H1 (cell line): ENCODE data around the gene VPS41.

Experiments
- BCL11A ChIP-seq, 2 experiments: IDR thresholded peaks; one replicate each; pipeline ENCODE4 v1.6.1; 2011; ENCODE audit warnings: low read depth in 2 of 2, low read length in 2 of 2, mild to moderate bottlenecking in 2 of 2
- CBX8 ChIP-seq: fragments of 300-800, 300-1000 bp; sonication (generic); IDR thresholded peaks from 2 replicates; pipeline ENCODE4 v1.7.1; 2016; ENCODE audit warnings: low read depth, low read length, borderline replicate concordance
- CHD2 ChIP-seq: IDR thresholded peaks from 2 replicates; pipeline ENCODE4 v1.6.1; 2012; ENCODE audit warnings: low read length, improper control_type of control experiment
- EP300 ChIP-seq, 2 experiments: IDR thresholded peaks; 1 replicate in 1 of 2; 2 replicates in 1 of 2; pipeline ENCODE4 v1.6.1; 2011 to 2012; ENCODE audit warnings: low read depth in 2 of 2, low read length in 2 of 2, mild to moderate bottlenecking in 2 of 2, borderline replicate concordance in 1 of 2, inconsistent platforms in 1 of 2, moderate library complexity in 1 of 2
- EZH2 ChIP-seq: fragments of 200-600 bp; sonication (generic); IDR thresholded peaks from 2 replicates; pipeline ENCODE4 v1.7.1; 2012; ENCODE audit warnings: low read depth, mild to moderate bottlenecking, moderate library complexity, low read length, inconsistent platforms; ENCODE audit not compliant: severe bottlenecking
- PHF8 ChIP-seq: fragments of 200-600 bp; sonication (generic); conservative IDR thresholded peaks from 2 replicates; pipeline ENCODE4 v1.7.1; 2012; ENCODE audit warnings: low read depth, mild to moderate bottlenecking, inconsistent platforms, low read length, moderate library complexity
- RNF2 ChIP-seq: fragments of 200-900, 300-1000 bp; sonication (generic); IDR thresholded peaks from 2 replicates; pipeline ENCODE4 v1.7.1; 2016; ENCODE audit warnings: borderline replicate concordance, low read depth, mild to moderate bottlenecking, antibody characterized with exemption, low read length; ENCODE audit not compliant: poor library complexity, severe bottlenecking; ENCODE audit errors: missing control alignments
- SIN3A ChIP-seq, 2 experiments: IDR thresholded peaks in 1 of 2; conservative IDR thresholded peaks in 1 of 2; 2 replicates each; pipeline ENCODE4 v1.6.1; 2011 to 2012; ENCODE audit warnings: low read length in 2 of 2, improper control_type of control experiment in 1 of 2, low read depth in 1 of 2, mild to moderate bottlenecking in 1 of 2
- SRF ChIP-seq: IDR thresholded peaks from 2 replicates; pipeline ENCODE4 v1.6.1; 2011; ENCODE audit warnings: mild to moderate bottlenecking, low read depth, low read length, moderate library complexity
- TAF1 ChIP-seq: IDR thresholded peaks from 2 replicates; pipeline ENCODE4 v1.6.1; 2011; ENCODE audit warnings: mild to moderate bottlenecking, low read depth, low read length
- TCF12 ChIP-seq: IDR thresholded peaks from 2 replicates; pipeline ENCODE4 v1.6.1; 2011; ENCODE audit warnings: low read depth, mild to moderate bottlenecking, low read length
- TF ChIP-seq, protein P1 (sequence below), 3 experiments: IDR thresholded peaks; 1 replicate in 2 of 3; 2 replicates in 1 of 3; pipeline versions ENCODE4 v1.5.1 to v1.6.1; 2011; ENCODE audit warnings: low read length in 3 of 3, mild to moderate bottlenecking in 3 of 3, inconsistent platforms in 2 of 3, low read depth in 1 of 3, moderate library complexity in 1 of 3; ENCODE audit not compliant: insufficient read depth in 1 of 3; ENCODE audit errors: control extremely low read depth in 1 of 3

DNA sequence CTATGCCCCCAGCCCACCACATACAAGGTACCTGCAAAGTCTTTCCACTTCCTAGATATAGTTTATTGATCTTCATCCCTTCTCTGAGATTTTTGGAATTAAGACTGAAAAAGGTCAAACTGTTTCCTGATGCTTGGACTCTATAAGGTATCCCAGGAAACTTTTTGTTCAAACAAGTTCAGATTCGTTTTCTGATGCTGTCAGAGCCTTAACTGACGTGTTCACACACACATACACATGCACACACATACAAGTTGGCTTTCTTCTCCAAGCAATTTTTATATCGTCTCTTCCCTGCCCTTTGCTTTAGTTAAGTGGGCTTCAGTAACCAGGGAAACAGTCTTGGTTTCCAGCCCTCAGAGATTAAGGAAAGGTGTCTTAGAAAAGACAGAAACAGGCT, 11.7 kb upstream of the VPS41 start:
- TF ChIP-seq BCL11A (IDR thresholded peaks at IDR 0.05; ENCODE audit: low read depth in 2 of 2, low read length in 2 of 2) (no peak), SRF (no peak), TCF12 (no peak), RNF2 (no peak), EP300 (IDR thresholded peaks at IDR 0.05; ENCODE audit: borderline replicate concordance in 1 of 2, low read depth in 2 of 2, low read length in 2 of 2) (no peak), TAF1 (no peak), CHD2 (no peak), EZH2 (no peak), SIN3A (conservative IDR thresholded peaks at IDR 0.05 in 1 of 2, IDR thresholded peaks at IDR 0.05 in 1 of 2; ENCODE audit: low read depth in 1 of 2, low read length in 2 of 2) (no peak), CBX8 (no peak), PHF8 (no peak)
- TF ChIP-seq, protein P1, sequence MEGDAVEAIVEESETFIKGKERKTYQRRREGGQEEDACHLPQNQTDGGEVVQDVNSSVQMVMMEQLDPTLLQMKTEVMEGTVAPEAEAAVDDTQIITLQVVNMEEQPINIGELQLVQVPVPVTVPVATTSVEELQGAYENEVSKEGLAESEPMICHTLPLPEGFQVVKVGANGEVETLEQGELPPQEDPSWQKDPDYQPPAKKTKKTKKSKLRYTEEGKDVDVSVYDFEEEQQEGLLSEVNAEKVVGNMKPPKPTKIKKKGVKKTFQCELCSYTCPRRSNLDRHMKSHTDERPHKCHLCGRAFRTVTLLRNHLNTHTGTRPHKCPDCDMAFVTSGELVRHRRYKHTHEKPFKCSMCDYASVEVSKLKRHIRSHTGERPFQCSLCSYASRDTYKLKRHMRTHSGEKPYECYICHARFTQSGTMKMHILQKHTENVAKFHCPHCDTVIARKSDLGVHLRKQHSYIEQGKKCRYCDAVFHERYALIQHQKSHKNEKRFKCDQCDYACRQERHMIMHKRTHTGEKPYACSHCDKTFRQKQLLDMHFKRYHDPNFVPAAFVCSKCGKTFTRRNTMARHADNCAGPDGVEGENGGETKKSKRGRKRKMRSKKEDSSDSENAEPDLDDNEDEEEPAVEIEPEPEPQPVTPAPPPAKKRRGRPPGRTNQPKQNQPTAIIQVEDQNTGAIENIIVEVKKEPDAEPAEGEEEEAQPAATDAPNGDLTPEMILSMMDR (IDR thresholded peaks at IDR 0.05; ENCODE audit: control extremely low read depth in 1 of 3, insufficient read depth in 1 of 3, low read depth in 1 of 3, low read length in 3 of 3) = no peak
